ENCODE data around the gene VAV1. TPM values are rescaled to one million over a fixed set of nuclear protein-coding genes. Genes with fewer than 3 reads are reported as not detected.
A peak's percentile ranks its signal among the peaks of the same experiment; 100 is the strongest.

Gene VAV1
- total and polyA plus RNA-seq, 2 of the 13 experiments (the other 11 are each of a cell fraction or from before 2014, with no cell fraction given) = not detected

DNA sequence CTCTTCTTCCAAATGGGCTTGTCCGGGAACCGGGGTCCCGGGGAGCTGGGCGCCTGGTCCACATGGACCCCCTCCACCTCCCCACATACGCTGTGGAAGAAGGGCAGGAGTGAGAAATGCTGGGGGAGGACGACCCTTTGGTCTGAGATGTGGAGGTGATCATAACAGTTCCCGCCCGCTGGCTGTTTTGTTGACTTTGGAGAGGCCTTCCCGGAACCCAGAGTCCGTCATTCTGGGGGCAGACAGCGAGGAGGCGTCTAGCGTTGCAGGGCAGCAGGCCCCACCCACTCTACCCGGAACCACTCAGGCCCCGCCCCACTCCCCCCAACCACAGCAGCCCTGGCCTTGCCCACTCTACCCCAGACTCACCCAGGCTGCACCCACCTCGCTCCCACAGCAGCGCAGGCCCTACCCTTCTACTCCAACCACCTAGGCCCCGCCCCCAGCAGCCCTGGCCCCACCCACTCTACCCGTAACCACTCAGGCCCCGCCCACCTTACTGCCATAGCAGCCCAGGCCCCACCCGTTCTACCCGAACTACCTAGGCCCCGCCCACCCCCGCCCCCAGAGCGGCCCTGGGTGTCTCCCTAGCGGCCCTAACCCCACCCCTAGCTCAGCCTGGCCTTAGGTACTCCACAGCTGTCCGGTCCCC lies 42.2 kb upstream of the VAV1 start (continued):
- TF ChIP-seq, protein P1, sequence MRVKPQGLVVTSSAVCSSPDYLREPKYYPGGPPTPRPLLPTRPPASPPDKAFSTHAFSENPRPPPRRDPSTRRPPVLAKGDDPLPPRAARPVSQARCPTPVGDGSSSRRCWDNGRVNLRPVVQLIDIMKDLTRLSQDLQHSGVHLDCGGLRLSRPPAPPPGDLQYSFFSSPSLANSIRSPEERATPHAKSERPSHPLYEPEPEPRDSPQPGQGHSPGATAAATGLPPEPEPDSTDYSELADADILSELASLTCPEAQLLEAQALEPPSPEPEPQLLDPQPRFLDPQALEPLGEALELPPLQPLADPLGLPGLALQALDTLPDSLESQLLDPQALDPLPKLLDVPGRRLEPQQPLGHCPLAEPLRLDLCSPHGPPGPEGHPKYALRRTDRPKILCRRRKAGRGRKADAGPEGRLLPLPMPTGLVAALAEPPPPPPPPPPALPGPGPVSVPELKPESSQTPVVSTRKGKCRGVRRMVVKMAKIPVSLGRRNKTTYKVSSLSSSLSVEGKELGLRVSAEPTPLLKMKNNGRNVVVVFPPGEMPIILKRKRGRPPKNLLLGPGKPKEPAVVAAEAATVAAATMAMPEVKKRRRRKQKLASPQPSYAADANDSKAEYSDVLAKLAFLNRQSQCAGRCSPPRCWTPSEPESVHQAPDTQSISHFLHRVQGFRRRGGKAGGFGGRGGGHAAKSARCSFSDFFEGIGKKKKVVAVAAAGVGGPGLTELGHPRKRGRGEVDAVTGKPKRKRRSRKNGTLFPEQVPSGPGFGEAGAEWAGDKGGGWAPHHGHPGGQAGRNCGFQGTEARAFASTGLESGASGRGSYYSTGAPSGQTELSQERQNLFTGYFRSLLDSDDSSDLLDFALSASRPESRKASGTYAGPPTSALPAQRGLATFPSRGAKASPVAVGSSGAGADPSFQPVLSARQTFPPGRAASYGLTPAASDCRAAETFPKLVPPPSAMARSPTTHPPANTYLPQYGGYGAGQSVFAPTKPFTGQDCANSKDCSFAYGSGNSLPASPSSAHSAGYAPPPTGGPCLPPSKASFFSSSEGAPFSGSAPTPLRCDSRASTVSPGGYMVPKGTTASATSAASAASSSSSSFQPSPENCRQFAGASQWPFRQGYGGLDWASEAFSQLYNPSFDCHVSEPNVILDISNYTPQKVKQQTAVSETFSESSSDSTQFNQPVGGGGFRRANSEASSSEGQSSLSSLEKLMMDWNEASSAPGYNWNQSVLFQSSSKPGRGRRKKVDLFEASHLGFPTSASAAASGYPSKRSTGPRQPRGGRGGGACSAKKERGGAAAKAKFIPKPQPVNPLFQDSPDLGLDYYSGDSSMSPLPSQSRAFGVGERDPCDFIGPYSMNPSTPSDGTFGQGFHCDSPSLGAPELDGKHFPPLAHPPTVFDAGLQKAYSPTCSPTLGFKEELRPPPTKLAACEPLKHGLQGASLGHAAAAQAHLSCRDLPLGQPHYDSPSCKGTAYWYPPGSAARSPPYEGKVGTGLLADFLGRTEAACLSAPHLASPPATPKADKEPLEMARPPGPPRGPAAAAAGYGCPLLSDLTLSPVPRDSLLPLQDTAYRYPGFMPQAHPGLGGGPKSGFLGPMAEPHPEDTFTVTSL (CRISPR knock-in tag; IDR thresholded peaks at IDR 0.05; ENCODE audit: borderline replicate concordance) = no peak; the same call in 1 of the 2 replicates
- TF ChIP-seq SMC3 (IDR thresholded peaks at IDR 0.05; ENCODE audit: low read length) = no peak
- TF ChIP-seq, protein P2, sequence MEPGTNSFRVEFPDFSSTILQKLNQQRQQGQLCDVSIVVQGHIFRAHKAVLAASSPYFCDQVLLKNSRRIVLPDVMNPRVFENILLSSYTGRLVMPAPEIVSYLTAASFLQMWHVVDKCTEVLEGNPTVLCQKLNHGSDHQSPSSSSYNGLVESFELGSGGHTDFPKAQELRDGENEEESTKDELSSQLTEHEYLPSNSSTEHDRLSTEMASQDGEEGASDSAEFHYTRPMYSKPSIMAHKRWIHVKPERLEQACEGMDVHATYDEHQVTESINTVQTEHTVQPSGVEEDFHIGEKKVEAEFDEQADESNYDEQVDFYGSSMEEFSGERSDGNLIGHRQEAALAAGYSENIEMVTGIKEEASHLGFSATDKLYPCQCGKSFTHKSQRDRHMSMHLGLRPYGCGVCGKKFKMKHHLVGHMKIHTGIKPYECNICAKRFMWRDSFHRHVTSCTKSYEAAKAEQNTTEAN (CRISPR knock-in tag; conservative IDR thresholded peaks at IDR 0.05) = peak; percentile 52; the same call in 1 of the 2 replicates
- TF ChIP-seq TGIF2 (CRISPR knock-in tag; IDR thresholded peaks at IDR 0.05) = peak; percentile 80
- TF ChIP-seq ZNF556 (CRISPR knock-in tag; IDR thresholded peaks at IDR 0.05; ENCODE audit: borderline replicate concordance) = no peak
- TF ChIP-seq, protein P3, sequence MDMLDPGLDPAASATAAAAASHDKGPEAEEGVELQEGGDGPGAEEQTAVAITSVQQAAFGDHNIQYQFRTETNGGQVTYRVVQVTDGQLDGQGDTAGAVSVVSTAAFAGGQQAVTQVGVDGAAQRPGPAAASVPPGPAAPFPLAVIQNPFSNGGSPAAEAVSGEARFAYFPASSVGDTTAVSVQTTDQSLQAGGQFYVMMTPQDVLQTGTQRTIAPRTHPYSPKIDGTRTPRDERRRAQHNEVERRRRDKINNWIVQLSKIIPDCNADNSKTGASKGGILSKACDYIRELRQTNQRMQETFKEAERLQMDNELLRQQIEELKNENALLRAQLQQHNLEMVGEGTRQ (IDR thresholded peaks at IDR 0.05; ENCODE audit: low read depth, low read length) = no peak
- TF ChIP-seq, protein P3 (CRISPR knock-in tag; IDR thresholded peaks at IDR 0.05; ENCODE audit: borderline replicate concordance) = no peak
- TF ChIP-seq, protein P4, sequence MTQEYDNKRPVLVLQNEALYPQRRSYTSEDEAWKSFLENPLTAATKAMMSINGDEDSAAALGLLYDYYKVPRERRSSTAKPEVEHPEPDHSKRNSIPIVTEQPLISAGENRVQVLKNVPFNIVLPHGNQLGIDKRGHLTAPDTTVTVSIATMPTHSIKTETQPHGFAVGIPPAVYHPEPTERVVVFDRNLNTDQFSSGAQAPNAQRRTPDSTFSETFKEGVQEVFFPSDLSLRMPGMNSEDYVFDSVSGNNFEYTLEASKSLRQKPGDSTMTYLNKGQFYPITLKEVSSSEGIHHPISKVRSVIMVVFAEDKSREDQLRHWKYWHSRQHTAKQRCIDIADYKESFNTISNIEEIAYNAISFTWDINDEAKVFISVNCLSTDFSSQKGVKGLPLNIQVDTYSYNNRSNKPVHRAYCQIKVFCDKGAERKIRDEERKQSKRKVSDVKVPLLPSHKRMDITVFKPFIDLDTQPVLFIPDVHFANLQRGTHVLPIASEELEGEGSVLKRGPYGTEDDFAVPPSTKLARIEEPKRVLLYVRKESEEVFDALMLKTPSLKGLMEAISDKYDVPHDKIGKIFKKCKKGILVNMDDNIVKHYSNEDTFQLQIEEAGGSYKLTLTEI (CRISPR knock-in tag; conservative IDR thresholded peaks at IDR 0.05) = no peak
- peak; percentile 88; the same call in 1 of the 2 replicates for TF ChIP-seq SIN3A (IDR thresholded peaks at IDR 0.05; ENCODE audit: borderline replicate concordance, low read depth, low read length)
- peak; percentile 71; the same call in 1 of the 2 replicates for TF ChIP-seq SMAD3 (CRISPR knock-in tag; IDR thresholded peaks at IDR 0.05)
- TF ChIP-seq KDM6A (CRISPR knock-in tag; IDR thresholded peaks at IDR 0.05; ENCODE audit: low read depth) = peak; percentile 69
- no peak for TF ChIP-seq ZNF382 (CRISPR knock-in tag; IDR thresholded peaks at IDR 0.05; ENCODE audit: borderline replicate concordance)
- TF ChIP-seq, protein P5, sequence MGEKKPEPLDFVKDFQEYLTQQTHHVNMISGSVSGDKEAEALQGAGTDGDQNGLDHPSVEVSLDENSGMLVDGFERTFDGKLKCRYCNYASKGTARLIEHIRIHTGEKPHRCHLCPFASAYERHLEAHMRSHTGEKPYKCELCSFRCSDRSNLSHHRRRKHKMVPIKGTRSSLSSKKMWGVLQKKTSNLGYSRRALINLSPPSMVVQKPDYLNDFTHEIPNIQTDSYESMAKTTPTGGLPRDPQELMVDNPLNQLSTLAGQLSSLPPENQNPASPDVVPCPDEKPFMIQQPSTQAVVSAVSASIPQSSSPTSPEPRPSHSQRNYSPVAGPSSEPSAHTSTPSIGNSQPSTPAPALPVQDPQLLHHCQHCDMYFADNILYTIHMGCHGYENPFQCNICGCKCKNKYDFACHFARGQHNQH (CRISPR knock-in tag; IDR thresholded peaks at IDR 0.05) = peak; percentile 80
- no peak for TF ChIP-seq NR1H2 (CRISPR knock-in tag; IDR thresholded peaks at IDR 0.05; ENCODE audit: borderline replicate concordance, low read depth)
- TF ChIP-seq ZNF777 (CRISPR knock-in tag; IDR thresholded peaks at IDR 0.05) = peak; percentile 23; the same call in 1 of the 2 replicates
- TF ChIP-seq MED1 (CRISPR knock-in tag; IDR thresholded peaks at IDR 0.05) = peak; percentile 90
- no peak for TF ChIP-seq ZKSCAN1 (IDR thresholded peaks at IDR 0.05; ENCODE audit: low read length)
